ENCODE results near the gene CFTR.

The CFTR gene

GRCh38 chr7:117550625-117551024 lies 70.8 kb downstream of the CFTR start:
- no peak for DNase-seq (ENCODE audit: low spot score in 2 of 2)
- Mint-ChIP-seq H3K9me3 (peaks cover 13% of the 10 kb centered on the region), H3K4me1 (no peaks in the 10 kb centered on the region), H3K27ac (no peak overlapping the region), H3K4me3 (no peak overlapping the region), H3K36me3 (no peaks in the 10 kb centered on the region)
- no peak for ATAC-seq

DNA sequence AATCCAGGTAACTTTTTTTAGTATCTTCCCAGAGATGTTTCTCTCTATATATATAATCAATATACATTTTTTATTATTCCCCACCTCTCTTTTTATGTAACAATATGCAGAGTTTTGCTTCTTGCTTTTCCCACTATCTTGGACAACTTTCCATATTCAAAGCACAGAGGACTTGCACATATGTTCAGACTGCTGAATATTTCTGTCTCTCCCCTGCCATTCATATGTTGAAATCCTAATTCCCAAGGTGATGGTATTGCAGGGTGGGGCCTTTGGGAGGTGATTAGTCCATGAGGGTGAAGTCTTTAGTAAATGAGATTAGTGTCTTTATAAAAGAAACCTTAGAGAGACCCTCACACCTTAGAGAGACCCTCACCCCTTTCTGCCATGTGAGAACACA lies 72.8 kb downstream of the CFTR start:
- H3K27ac Mint-ChIP-seq: no peak overlapping the region
- DNase-seq (ENCODE audit: low spot score in 2 of 2) (no peak), ATAC-seq (no peak)
- peaks cover 13% of the 10 kb centered on the region for H3K9me3 Mint-ChIP-seq
- no peaks in the 10 kb centered on the region for H3K36me3 Mint-ChIP-seq
- no peaks in the 10 kb centered on the region for H3K4me1 Mint-ChIP-seq
- no peak overlapping the region for H3K4me3 Mint-ChIP-seq

GRCh38 chr7:117555260-117555659 lies 75.4 kb downstream of the CFTR start:
- peaks cover 10% of the 10 kb centered on the region for H3K9me3 Mint-ChIP-seq
- no peak for DNase-seq (ENCODE audit: low spot score in 2 of 2)
- no peaks in the 10 kb centered on the region for H3K36me3 Mint-ChIP-seq
- no peak overlapping the region for H3K27ac Mint-ChIP-seq
- no peak for ATAC-seq
- no peaks in the 10 kb centered on the region for H3K4me1 Mint-ChIP-seq
- no peak overlapping the region for H3K4me3 Mint-ChIP-seq

- no peak overlapping the region for H3K4me3 Mint-ChIP-seq
- no peak for ATAC-seq
- no peak for DNase-seq (ENCODE audit: low spot score in 2 of 2)
- H3K9me3 Mint-ChIP-seq: peaks cover 4% of the 10 kb centered on the region
- no peak overlapping the region for H3K27ac Mint-ChIP-seq
- no peaks in the 10 kb centered on the region for H3K36me3 Mint-ChIP-seq
- H3K4me1 Mint-ChIP-seq: no peaks in the 10 kb centered on the region
Measured at GRCh38 chr7:117559391-117559790, 79.6 kb downstream of the CFTR start.

- H3K4me3 Mint-ChIP-seq: no peak overlapping the region
- H3K27ac Mint-ChIP-seq: no peak overlapping the region
- no peaks in the 10 kb centered on the region for H3K36me3 Mint-ChIP-seq
- H3K4me1 Mint-ChIP-seq: no peaks in the 10 kb centered on the region
- no peak for DNase-seq (ENCODE audit: low spot score in 2 of 2)
- ATAC-seq: no peak
- peaks cover 3% of the 10 kb centered on the region for H3K9me3 Mint-ChIP-seq
Measured at GRCh38 chr7:117560030-117560429, 80.2 kb downstream of the CFTR start.

- ATAC-seq: no peak
- H3K4me1 Mint-ChIP-seq: no peaks in the 10 kb centered on the region
- peaks cover 3% of the 10 kb centered on the region for H3K9me3 Mint-ChIP-seq
- H3K4me3 Mint-ChIP-seq: no peak overlapping the region
- H3K36me3 Mint-ChIP-seq: no peaks in the 10 kb centered on the region
- no peak for DNase-seq (ENCODE audit: low spot score in 2 of 2)
- no peak overlapping the region for H3K27ac Mint-ChIP-seq
Measured at GRCh38 chr7:117562759-117563158, 82.9 kb downstream of the CFTR start.

DNA sequence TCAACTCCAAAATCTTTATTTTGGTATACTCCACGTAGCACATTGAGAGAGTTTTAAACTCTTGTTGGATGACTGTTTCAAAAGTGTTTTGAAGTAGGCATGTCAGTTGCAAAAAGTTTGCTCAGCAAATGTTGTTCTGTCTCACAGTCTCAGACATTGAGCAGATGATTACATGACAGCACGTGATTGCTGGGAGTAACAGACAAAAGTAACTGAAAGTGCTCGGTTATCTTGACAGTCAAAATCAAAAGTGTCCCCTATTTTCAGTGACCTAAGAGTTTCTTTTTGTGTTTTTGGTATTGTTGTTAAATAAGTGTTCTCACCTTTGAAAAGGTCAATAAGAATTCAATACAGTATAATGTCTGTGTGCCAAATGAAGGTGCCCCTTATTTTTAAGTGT lies 84.3 kb downstream of the CFTR start:
- Mint-ChIP-seq H3K9me3 (peaks cover 3% of the 10 kb centered on the region), H3K27ac (no peak overlapping the region), H3K4me3 (no peak overlapping the region), H3K4me1 (no peaks in the 10 kb centered on the region), H3K36me3 (no peaks in the 10 kb centered on the region)
- no peak for DNase-seq (ENCODE audit: low spot score in 2 of 2)
- no peak for ATAC-seq

GRCh38 chr7:117564627-117565026 lies 84.8 kb downstream of the CFTR start:
- H3K4me1 Mint-ChIP-seq: no peaks in the 10 kb centered on the region
- H3K4me3 Mint-ChIP-seq: no peak overlapping the region
- no peaks in the 10 kb centered on the region for H3K36me3 Mint-ChIP-seq
- no peak for ATAC-seq
- no peak for DNase-seq (ENCODE audit: low spot score in 2 of 2)
- no peak overlapping the region for H3K27ac Mint-ChIP-seq
- H3K9me3 Mint-ChIP-seq: peaks cover 3% of the 10 kb centered on the region

DNA sequence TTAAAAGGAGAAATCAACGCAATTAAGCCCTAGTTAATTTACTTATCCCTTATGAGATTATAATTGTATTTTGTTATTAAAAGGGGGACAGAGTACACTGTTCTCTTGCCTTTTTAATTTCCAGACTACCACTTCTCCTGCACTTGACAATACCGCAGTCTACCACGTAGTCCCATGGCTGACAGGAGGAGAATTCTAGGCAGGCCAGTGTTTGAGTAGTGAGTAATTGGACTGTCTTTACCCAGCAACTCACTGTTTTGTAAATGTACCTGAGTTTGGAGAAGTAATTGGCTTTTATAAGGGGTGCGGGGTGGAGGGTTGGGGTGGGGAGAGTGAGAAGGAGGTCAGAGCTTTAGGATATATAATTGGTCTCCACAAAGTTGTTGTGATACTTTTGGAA lies 85.4 kb downstream of the CFTR start:
- no peak overlapping the region for H3K27ac Mint-ChIP-seq
- ATAC-seq (no peak), DNase-seq (ENCODE audit: low spot score in 2 of 2) (no peak)
- no peak overlapping the region for H3K4me3 Mint-ChIP-seq
- H3K36me3 Mint-ChIP-seq: no peaks in the 10 kb centered on the region
- H3K9me3 Mint-ChIP-seq: peaks cover 3% of the 10 kb centered on the region
- H3K4me1 Mint-ChIP-seq: no peaks in the 10 kb centered on the region

DNA sequence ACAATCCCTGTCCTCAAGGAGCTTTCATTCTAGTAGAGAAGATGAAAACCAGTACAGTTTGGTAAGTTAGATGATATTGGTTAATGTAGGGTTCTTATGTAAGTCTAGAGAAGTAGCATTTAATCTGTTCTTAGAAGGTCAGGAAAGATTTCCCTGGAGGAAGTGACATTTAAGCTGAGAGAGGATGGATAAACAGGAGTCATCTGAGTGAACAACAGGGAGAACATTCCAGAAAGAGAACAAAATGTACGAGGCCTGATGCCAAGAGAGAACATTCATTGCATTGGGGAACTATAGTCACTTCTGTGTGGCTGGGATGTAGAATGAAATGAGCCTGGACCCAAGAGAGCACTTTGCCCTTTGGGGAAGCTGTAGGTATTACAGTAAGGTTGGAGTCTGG lies 88.0 kb downstream of the CFTR start:
- no peaks in the 10 kb centered on the region for H3K36me3 Mint-ChIP-seq
- H3K4me1 Mint-ChIP-seq: no peaks in the 10 kb centered on the region
- H3K27ac Mint-ChIP-seq: no peak overlapping the region
- ATAC-seq (no peak), DNase-seq (ENCODE audit: low spot score in 2 of 2) (no peak)
- H3K9me3 Mint-ChIP-seq: peaks cover 3% of the 10 kb centered on the region
- no peak overlapping the region for H3K4me3 Mint-ChIP-seq

DNA sequence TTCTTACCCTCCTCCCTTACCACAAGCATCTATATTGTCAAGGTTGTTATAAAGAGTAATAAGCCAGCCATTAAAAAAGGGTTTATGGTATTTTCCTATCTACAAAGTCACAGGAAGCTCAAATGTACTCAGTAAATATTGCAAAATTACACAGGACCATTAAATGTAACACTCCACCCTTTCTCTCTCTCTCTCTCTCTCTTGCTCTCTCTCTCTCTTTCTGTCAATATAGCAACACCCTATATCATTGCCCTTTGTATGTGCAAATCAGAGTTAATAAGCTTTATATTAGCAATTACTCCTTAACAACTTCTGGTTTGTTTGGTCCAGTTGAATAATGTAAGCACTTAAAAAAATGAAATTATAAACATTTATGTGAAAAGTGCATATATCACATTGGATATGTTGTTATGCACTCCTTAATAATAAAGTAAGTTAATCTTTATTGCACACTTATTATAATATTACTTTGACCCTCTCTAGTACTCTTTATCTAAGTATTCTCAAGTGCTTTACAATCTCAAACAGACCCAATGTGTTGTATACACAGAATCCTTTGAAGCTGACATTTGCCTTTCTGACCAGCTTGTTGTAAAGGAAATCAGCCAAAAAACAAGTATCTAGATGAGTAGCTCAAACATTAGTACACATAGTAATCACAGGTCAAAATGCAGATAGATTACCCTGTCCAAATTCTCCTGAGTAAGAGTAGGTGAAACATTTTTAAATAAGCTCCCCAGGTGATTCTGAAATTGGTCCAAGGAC lies 93.2 kb downstream of the CFTR start:
- H3K4me1 Mint-ChIP-seq: no peaks in the 10 kb centered on the region
- H3K4me3 Mint-ChIP-seq: no peak overlapping the region
- H3K9me3 Mint-ChIP-seq: peaks cover 2% of the 10 kb centered on the region
- DNase-seq (ENCODE audit: low spot score in 2 of 2) (no peak), ATAC-seq (no peak)
- H3K36me3 Mint-ChIP-seq: no peaks in the 10 kb centered on the region
- no peak overlapping the region for H3K27ac Mint-ChIP-seq

GRCh38 chr7:117581424-117581823 lies 101.6 kb downstream of the CFTR start:
- DNase-seq (ENCODE audit: low spot score in 2 of 2) (no peak), ATAC-seq (no peak)
- H3K36me3 Mint-ChIP-seq: no peaks in the 10 kb centered on the region
- H3K4me1 Mint-ChIP-seq: no peaks in the 10 kb centered on the region
- no peak overlapping the region for H3K27ac Mint-ChIP-seq
- H3K4me3 Mint-ChIP-seq: no peak overlapping the region
- peaks cover 3% of the 10 kb centered on the region for H3K9me3 Mint-ChIP-seq

DNA sequence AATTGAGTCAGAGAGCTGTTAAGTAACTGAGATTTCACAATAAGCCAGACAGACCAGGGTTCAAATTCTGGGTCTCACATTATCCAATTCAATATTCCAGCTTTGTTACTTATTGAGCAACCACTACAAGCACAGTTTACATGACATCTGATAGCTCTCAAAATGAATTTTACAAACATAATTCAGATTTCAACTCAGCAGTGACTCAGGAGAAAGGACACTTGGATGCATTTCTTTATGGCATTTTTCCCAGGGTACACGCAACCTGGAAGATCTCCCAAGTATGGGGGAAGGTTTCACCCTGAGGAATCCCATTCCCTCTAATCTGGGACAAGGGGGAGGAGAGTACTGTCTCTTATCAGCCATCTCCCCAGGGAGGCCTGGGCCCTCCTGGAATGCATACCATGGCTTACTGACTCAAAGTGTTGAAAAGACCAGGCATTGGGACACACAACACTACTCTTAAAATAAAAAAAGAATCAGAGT lies 102.4 kb downstream of the CFTR start:
- DNase-seq (ENCODE audit: low spot score in 2 of 2) (no peak), ATAC-seq (no peak)
- Mint-ChIP-seq H3K27ac (no peak overlapping the region), H3K9me3 (peaks cover 3% of the 10 kb centered on the region), H3K4me3 (no peak overlapping the region), H3K36me3 (no peaks in the 10 kb centered on the region), H3K4me1 (no peaks in the 10 kb centered on the region)

DNA sequence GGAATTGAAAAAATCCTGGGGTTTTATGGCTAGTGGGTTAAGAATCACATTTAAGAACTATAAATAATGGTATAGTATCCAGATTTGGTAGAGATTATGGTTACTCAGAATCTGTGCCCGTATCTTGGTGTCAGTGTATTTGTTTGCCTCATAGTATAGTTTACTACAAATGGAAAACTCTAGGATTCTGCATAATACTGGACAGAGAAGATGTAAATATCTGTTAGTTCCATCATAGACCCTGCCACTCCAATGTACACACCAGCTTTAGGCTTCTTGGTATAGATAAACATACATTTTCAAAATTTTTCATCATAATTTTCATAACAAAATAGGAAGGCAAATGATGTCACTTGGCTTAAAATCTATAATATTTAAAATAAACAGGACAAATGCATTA lies 108.1 kb downstream of the CFTR start:
- Mint-ChIP-seq H3K4me3 (no peak overlapping the region), H3K9me3 (peaks cover 5% of the 10 kb centered on the region)

DNA sequence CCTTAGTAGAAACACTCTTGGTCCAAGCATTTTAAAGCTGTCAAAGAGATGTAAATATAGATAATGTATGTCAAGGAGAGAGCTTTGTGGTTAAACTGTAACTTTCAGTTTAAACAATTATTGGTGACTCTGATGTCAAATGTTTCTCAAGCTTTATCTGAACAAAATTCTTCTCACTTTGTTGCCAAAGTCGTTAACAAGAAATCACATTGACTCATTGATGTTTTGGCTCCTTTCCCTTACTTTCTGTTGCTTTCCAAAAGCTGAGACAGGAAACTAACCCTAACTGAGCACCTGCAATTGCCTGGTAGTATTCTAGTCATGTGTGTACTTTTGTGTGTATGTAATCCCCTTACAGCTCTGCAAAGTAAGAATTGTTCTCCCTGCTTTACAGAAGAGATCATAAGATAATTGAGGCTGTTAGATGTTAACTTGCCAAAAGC lies 108.5 kb downstream of the CFTR start:
- H3K9me3 Mint-ChIP-seq: peaks cover 5% of the 10 kb centered on the region
- H3K4me1 Mint-ChIP-seq: no peaks in the 10 kb centered on the region
- no peak for ATAC-seq
- no peak for DNase-seq (ENCODE audit: low spot score in 2 of 2)
- no peaks in the 10 kb centered on the region for H3K36me3 Mint-ChIP-seq
- H3K27ac Mint-ChIP-seq: no peak overlapping the region
- H3K4me3 Mint-ChIP-seq: no peak overlapping the region

More for the DNA sequence above, 108.1 kb downstream of the CFTR start:
- no peak for DNase-seq (ENCODE audit: low spot score in 2 of 2)
- no peaks in the 10 kb centered on the region for H3K4me1 Mint-ChIP-seq
- no peak overlapping the region for H3K27ac Mint-ChIP-seq
- no peak for ATAC-seq
- H3K36me3 Mint-ChIP-seq: no peaks in the 10 kb centered on the region

DNA sequence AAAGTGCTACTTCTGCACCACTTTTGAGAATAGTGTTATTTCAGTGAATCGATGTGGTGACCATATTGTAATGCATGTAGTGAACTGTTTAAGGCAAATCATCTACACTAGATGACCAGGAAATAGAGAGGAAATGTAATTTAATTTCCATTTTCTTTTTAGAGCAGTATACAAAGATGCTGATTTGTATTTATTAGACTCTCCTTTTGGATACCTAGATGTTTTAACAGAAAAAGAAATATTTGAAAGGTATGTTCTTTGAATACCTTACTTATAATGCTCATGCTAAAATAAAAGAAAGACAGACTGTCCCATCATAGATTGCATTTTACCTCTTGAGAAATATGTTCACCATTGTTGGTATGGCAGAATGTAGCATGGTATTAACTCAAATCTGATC lies 110.4 kb downstream of the CFTR start:
- peaks cover 2% of the 10 kb centered on the region for H3K9me3 Mint-ChIP-seq
- DNase-seq (ENCODE audit: low spot score in 2 of 2): no peak
- H3K27ac Mint-ChIP-seq: no peak overlapping the region
- no peak overlapping the region for H3K4me3 Mint-ChIP-seq
- no peak for ATAC-seq
- no peaks in the 10 kb centered on the region for H3K4me1 Mint-ChIP-seq
- no peaks in the 10 kb centered on the region for H3K36me3 Mint-ChIP-seq

Data from stimulated activated effector memory CD8-positive, alpha-beta T cell treated with anti-CD3 and anti-CD28 coated beads, Interleukin-12 subunit alpha, Interleukin-12 subunit beta, amount 100 ng/mL, for 72 hours (primary cell).